ENCODE measurements around the gene SOWAHC. TPM values are rescaled to one million over a fixed set of nuclear protein-coding genes. Genes with fewer than 3 reads are reported as not detected.

Gene SOWAHC
- total RNA-seq, 1 donor from 2014 or later, result 20.8 TPM

GRCh38 chr2:109666466-109666865, 52.3 kb downstream of the SOWAHC start:
- Histone ChIP-seq H3K27me3 (no peaks in the 10 kb centered on the region), H3K4me3 (no peak overlapping the region), H3K27ac (no peak overlapping the region), H3K9me3 (no peaks in the 10 kb centered on the region), H3K36me3 (no peaks in the 10 kb centered on the region), H3K4me1 (peaks cover 0 to 7% of the 10 kb centered on the region in 2 donors)
- DNase-seq (ENCODE audit: low spot score in 2 of 2), result no peak
- TF ChIP-seq CTCF (IDR thresholded peaks at IDR 0.05), result no peak
- intact Hi-C loops (cut with DNase I), result no loop called here

Other genes starting within 250 kb of the SOWAHC start
- 59.0 TPM for gene SEPTIN10, start 398 bp upstream of the SOWAHC start, total RNA-seq
- gene RGPD5, start 179.9 kb downstream of the SOWAHC start, total RNA-seq, result 4.2 TPM

Measured in ascending aorta (tissue), 2 donors.